ENCODE measurements around the gene RSPH6A. TPM values are rescaled to one million over a fixed set of nuclear protein-coding genes. Genes with fewer than 3 reads are reported as not detected.

RSPH6A gene
- total and polyA plus RNA-seq, 2 of the 13 experiments (the other 11 are each of a cell fraction or from before 2014, with no cell fraction given): 0.07 TPM; not detected in 1

DNA sequence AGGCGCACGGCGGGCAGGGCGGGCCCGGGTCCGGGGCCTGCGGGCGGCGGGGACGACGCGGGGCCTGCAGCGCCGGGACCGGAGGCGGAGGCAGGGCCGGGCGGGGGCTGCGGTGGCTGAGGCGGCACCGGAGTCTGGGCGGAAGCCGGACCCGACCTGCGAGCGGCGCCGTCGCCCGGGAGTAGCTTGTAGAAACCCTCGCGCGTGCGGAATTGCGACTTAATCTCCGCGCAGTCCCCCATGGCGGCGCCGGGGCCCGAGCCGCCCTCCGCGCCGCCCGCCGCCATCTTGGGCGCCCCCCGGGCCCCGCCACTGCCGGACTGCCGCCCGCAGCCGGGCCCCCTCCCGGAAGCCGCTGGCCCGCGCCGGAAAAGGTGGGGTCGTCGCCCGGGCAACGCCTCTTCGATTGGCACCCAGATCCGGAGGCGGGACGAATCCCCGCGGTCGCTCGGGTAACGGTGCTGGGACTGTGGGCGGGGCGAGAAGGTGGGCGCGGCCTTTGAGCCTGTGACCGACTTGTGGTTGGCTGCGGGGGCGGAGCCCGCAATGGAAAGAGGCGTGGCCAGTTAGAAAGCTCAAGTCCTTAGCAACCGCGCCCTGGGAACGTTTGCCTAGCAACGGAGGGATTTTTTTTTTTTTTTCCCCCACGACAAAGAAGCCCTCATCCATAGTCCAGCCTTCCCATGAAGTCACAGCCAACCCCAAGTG lies 22.5 kb downstream of the RSPH6A start, which contains the start of gene DMWD (continued):
- no peak for TF ChIP-seq THAP9 (CRISPR knock-in tag; IDR thresholded peaks at IDR 0.05; ENCODE audit: borderline replicate concordance)
- peak; percentile 64 to 76 for TF ChIP-seq POLR2A (IDR thresholded peaks at IDR 0.05; ENCODE audit: insufficient read depth in 1 of 2, low read depth in 2 of 2, low read length in 2 of 2)
- TF ChIP-seq GATAD1 (CRISPR knock-in tag; IDR thresholded peaks at IDR 0.05): peak; percentile 62
- TF ChIP-seq NFKBIZ (CRISPR knock-in tag; IDR thresholded peaks at IDR 0.05): no peak
- TF ChIP-seq ZNF264 (CRISPR knock-in tag; IDR thresholded peaks at IDR 0.05): no peak
- TF ChIP-seq ISX (CRISPR knock-in tag; conservative IDR thresholded peaks at IDR 0.05): no peak
- TF ChIP-seq ZNF558 (CRISPR knock-in tag; IDR thresholded peaks at IDR 0.05; ENCODE audit: borderline replicate concordance): no peak
- TF ChIP-seq DNMT1 (CRISPR knock-in tag; IDR thresholded peaks at IDR 0.05): no peak
- TF ChIP-seq, protein P1, sequence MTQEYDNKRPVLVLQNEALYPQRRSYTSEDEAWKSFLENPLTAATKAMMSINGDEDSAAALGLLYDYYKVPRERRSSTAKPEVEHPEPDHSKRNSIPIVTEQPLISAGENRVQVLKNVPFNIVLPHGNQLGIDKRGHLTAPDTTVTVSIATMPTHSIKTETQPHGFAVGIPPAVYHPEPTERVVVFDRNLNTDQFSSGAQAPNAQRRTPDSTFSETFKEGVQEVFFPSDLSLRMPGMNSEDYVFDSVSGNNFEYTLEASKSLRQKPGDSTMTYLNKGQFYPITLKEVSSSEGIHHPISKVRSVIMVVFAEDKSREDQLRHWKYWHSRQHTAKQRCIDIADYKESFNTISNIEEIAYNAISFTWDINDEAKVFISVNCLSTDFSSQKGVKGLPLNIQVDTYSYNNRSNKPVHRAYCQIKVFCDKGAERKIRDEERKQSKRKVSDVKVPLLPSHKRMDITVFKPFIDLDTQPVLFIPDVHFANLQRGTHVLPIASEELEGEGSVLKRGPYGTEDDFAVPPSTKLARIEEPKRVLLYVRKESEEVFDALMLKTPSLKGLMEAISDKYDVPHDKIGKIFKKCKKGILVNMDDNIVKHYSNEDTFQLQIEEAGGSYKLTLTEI (CRISPR knock-in tag; conservative IDR thresholded peaks at IDR 0.05): no peak
- no peak for TF ChIP-seq ZNF407 (CRISPR knock-in tag; IDR thresholded peaks at IDR 0.05; ENCODE audit: not compliant biosample characterization)
- TF ChIP-seq, protein P2, sequence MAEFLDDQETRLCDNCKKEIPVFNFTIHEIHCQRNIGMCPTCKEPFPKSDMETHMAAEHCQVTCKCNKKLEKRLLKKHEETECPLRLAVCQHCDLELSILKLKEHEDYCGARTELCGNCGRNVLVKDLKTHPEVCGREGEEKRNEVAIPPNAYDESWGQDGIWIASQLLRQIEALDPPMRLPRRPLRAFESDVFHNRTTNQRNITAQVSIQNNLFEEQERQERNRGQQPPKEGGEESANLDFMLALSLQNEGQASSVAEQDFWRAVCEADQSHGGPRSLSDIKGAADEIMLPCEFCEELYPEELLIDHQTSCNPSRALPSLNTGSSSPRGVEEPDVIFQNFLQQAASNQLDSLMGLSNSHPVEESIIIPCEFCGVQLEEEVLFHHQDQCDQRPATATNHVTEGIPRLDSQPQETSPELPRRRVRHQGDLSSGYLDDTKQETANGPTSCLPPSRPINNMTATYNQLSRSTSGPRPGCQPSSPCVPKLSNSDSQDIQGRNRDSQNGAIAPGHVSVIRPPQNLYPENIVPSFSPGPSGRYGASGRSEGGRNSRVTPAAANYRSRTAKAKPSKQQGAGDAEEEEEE (CRISPR knock-in tag; IDR thresholded peaks at IDR 0.05; ENCODE audit: borderline replicate concordance): no peak
- TF ChIP-seq ZNF160 (CRISPR knock-in tag; IDR thresholded peaks at IDR 0.05): no peak
- no peak for TF ChIP-seq SOX13 (IDR thresholded peaks at IDR 0.05)
- TF ChIP-seq SOX13 (CRISPR knock-in tag; conservative IDR thresholded peaks at IDR 0.05 in 1 of 2, IDR thresholded peaks at IDR 0.05 in 1 of 2): no peak
- no peak for TF ChIP-seq ZMYM4 (CRISPR knock-in tag; IDR thresholded peaks at IDR 0.05)

Data from HepG2 (cell line).